Upper lobe of left lung (tissue), 6 donors: ENCODE measurements around the gene SAMD4A. TPM values are rescaled to one million over a fixed set of nuclear protein-coding genes. Genes with fewer than 3 reads are reported as not detected.

Experiments used
- ATAC-seq, 2 donors: fragments of 200-7000 bp; cut with Tn5 transposase; one replicate each; pipeline ENCODE4 v1.9.1; 2022; ENCODE audit warnings: mild to moderate bottlenecking in 2 of 2, moderate library complexity in 2 of 2; ENCODE audit not compliant: low FRiP score in 2 of 2
- DNase-seq, 2 donors: peaks; one replicate each; pipeline ENCODE4 v3.0.0-alpha.2; 2019 to 2020
- H3K27ac ChIP-seq, 4 donors: fragments of 200-600 bp; sonication (generic); one replicate each; pipeline ENCODE4 v1.5.1; 2016 to 2019
- H3K27me3 ChIP-seq, 4 donors: fragments of 200-600 bp; sonication (generic); one replicate each; pipeline ENCODE4 v1.5.1; 2017 to 2019
- H3K36me3 ChIP-seq, 4 donors: fragments of 200-600 bp; sonication (generic); one replicate each; pipeline ENCODE4 v1.5.1; 2016 to 2019
- H3K4me1 ChIP-seq, 4 donors: fragments of 200-600 bp; sonication (generic); one replicate each; pipeline ENCODE4 v1.5.1; 2018 to 2019
- H3K4me3 ChIP-seq, 4 donors: fragments of 200-600 bp; sonication (generic); one replicate each; pipeline ENCODE4 v1.5.1; 2017 to 2019; ENCODE audit warnings: mild to moderate bottlenecking in 2 of 4, moderate library complexity in 1 of 4
- H3K9me3 ChIP-seq, 4 donors: fragments of 200-600 bp; sonication (generic); one replicate each; pipeline ENCODE4 v1.5.1; 2018 to 2019
- CTCF ChIP-seq, 6 experiments: fragments of 450-650 bp in 4 of 6; fragments of 200-600 bp in 2 of 6; sonication (generic) in 2 of 6; IDR thresholded peaks; one replicate each; pipeline ENCODE4 v1.5.1; 2016 to 2019; ENCODE audit warnings: antibody characterized with exemption in 6 of 6
- EP300 ChIP-seq, 4 donors: sonication (generic); formaldehyde crosslinking; IDR thresholded peaks; one replicate each; pipeline ENCODE4 v1.5.1; 2017; ENCODE audit warnings: antibody characterized with exemption in 4 of 4, control low read depth in 2 of 4
- POLR2A ChIP-seq, 4 donors: fragments of 450-650 bp; IDR thresholded peaks; one replicate each; pipeline ENCODE4 v1.5.1; 2016 to 2017; ENCODE audit warnings: antibody characterized with exemption in 4 of 4, mild to moderate bottlenecking in 2 of 4
- POLR2AphosphoS5 ChIP-seq, 2 donors: sonication (generic); formaldehyde crosslinking; IDR thresholded peaks; one replicate each; pipeline ENCODE4 v1.5.1; 2017; ENCODE audit warnings: antibody characterized with exemption in 2 of 2
- whole genome bisulfite sequencing, 2 donors: methylation state at CpG; one replicate each; pipeline ENCODE4 v1.1.5; 2017 to 2018; 5-methylcytosine and 5-hydroxymethylcytosine counted together
- total RNA-seq, 6 donors: library from RNA; depleted of rRNA in 4 of 6; stranded (reverse); fragments of >200 nt in 4 of 6; gene quantifications; one replicate each; pipeline versions ENCODE4 v1.1.0 to v1.2.1, GENCODE V29; 2016 to 2021
- donor health status: DM: no; HTN: no; CAD: no; lungs with moderate emphysema.
- donor health status: DM: no; HTN: yes; CAD: no; lungs with severe emphysema.

SAMD4A gene
- total RNA-seq, 6 donors from 2014 or later = 26.0 to 68.3 (median 37.0) TPM

DNA sequence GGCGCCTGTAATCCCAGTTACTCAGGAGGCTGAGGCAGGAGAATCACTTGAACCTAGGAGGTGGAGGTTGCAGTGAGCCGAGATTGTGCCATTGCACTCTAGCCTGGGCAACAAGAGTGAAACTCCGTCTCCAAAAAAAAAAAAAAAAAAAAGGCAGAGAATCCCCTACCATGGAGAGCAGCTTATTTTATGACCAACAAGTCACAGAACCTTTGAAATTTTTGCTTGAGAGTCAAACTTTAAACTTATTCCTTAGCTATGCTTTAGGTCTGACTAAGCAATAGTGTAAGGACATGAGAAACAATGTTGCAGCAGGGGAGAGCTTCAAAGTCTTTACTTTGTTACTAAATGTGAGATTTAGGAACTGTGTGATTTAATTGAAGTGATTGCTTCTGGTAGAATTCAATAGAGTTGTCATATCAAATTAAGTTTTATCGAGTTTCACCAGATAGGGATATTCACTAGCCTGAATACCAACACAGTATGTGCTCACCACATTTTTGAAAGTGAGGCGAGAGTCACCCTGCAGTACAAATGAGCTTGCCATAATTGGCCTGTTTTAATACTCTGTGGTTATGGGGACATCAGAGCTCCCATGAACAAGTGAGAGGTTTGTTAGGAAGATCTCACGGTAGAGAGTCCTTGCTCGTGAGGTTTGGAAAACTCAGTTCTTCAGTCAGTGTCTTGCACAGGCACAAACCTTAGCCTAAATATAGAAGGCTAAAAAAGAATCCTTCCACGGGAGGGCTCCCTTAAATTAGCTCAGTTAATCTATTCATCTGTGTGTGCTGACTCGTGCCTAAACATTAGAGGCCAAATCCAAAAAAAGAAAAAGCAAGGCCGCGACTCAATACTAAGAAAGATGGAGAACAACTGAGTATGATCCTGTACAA, 108.6 kb downstream of the SAMD4A start:
- Histone ChIP-seq H3K9me3 (no peaks in the 10 kb centered on the region), H3K27me3 (no peaks in the 10 kb centered on the region), H3K4me1 (peaks cover 0 to 10% (median 2%) of the 10 kb centered on the region in 4 donors), H3K27ac (no peak overlapping the region), H3K36me3 (no peaks in the 10 kb centered on the region), H3K4me3 (no peak overlapping the region)
- WGBS, 2 donors = 90 to 92% methylated on average over 11 of the region's 11 CpGs
- TF ChIP-seq CTCF (IDR thresholded peaks at IDR 0.05) (no peak), POLR2A (IDR thresholded peaks at IDR 0.05) (no peak), POLR2AphosphoS5 (IDR thresholded peaks at IDR 0.05) (no peak), EP300 (IDR thresholded peaks at IDR 0.05) (no peak)
- DNase-seq = no peak
- ATAC-seq = no peak

DNA sequence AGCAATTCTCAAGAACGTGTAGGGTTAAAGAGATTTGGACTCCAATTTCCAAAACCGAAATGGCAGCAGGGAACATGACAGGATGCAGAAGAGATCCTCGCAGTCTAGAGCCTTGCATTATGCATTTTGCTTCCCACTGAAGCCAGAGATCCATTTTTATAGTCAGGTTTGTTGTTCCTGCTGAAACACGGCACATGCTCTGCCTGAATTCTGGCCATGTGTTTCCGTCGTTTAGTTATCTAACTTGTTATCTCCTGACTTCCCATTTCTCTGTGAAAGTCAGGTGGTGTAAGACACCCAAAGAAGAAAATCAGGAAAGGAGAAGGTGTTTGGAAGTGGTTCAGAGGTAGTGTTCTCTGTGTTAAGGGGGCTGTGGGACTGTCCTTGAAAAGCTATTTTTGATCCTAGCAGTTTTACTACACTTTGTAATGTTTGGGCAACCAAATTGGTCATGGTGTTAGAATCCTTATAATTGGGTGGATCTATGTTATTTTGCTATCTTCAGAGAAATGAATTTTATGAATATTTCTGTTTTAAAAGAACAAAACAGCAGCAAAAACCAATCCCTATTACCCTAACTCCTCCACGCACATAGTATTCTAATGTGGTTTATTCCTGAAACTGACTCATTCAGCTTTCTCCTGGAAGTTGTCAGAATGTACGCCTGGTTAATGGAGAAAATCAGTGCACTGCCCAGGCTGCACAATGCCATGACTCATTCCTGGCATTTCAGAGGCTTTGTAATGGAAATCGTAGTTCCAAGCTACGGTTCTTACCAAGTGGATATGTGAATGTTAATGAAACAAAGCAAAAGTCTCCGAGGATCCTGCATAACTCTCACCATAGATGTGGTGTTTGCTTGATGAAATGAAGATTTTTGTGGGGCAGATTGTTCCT, 110.1 kb downstream of the SAMD4A start:
- H3K27ac ChIP-seq = no peak overlapping the region
- H3K4me3 ChIP-seq = no peak overlapping the region
- no peaks in the 10 kb centered on the region for H3K9me3 ChIP-seq
- peaks cover 0 to 10% (median 2%) of the 10 kb centered on the region in 4 donors for H3K4me1 ChIP-seq
- ATAC-seq (peak; percentile 8 to 89), DNase-seq (no peak)
- TF ChIP-seq EP300 (IDR thresholded peaks at IDR 0.05) = peak in 1 of 4 donors; percentile 18
- TF ChIP-seq POLR2A (IDR thresholded peaks at IDR 0.05) = no peak
- no peak for TF ChIP-seq CTCF (IDR thresholded peaks at IDR 0.05)
- 61 to 67% methylated on average over 11 of the region's 11 CpGs for WGBS, 2 donors
- no peaks in the 10 kb centered on the region for H3K27me3 ChIP-seq
- no peaks in the 10 kb centered on the region for H3K36me3 ChIP-seq

- DNase-seq = no peak
- ATAC-seq = peak in 1 of 2 donors; percentile 48
- WGBS, 2 donors = 90 to 93% methylated on average over 6 of the region's 6 CpGs
Observed at GRCh38 chr14:54680651-54681050, 113.7 kb downstream of the SAMD4A start.

DNA sequence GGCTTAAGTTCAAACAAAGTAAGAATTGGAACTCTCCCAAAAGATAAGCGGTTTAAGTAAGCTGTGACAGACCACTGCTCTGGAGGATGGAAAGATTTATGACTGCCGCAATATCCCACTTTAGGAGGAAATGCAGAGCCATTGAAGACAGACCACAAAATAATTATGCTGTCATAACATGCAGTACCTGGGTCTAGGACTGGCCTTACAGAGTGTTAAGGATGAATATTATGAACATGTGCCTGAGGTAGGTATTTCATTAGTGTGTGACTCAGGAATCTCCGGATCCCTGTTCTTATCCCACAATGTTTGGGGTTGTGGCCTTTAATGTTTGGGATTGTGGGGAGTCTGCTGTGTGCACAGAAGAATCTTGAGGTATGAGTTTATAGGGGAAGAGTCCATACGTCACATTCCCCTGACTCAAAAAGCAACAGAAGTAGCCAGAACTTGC, 114.9 kb downstream of the SAMD4A start:
- H3K27me3 ChIP-seq = no peaks in the 10 kb centered on the region
- H3K36me3 ChIP-seq = no peaks in the 10 kb centered on the region
- no peak for ATAC-seq
- H3K4me3 ChIP-seq = no peak overlapping the region
- no peak overlapping the region for H3K27ac ChIP-seq
- peaks cover 14 to 23% (median 21%) of the 10 kb centered on the region in 4 donors for H3K4me1 ChIP-seq
- H3K9me3 ChIP-seq = no peaks in the 10 kb centered on the region
- no peak for DNase-seq
- TF ChIP-seq POLR2A (IDR thresholded peaks at IDR 0.05) (no peak), POLR2AphosphoS5 (IDR thresholded peaks at IDR 0.05) (no peak), EP300 (IDR thresholded peaks at IDR 0.05) (no peak), CTCF (IDR thresholded peaks at IDR 0.05) (no peak)
- WGBS, 2 donors = 74 to 75% methylated on average over 4 of the region's 4 CpGs

More at GRCh38 chr14:54680651-54681050, 113.7 kb downstream of the SAMD4A start:
- Histone ChIP-seq H3K4me1 (peaks cover 14 to 20% (median 19%) of the 10 kb centered on the region in 4 donors), H3K4me3 (no peak overlapping the region), H3K27me3 (no peaks in the 10 kb centered on the region), H3K9me3 (no peaks in the 10 kb centered on the region), H3K27ac (no peak overlapping the region), H3K36me3 (no peaks in the 10 kb centered on the region)
- TF ChIP-seq EP300 (IDR thresholded peaks at IDR 0.05) (no peak), POLR2AphosphoS5 (IDR thresholded peaks at IDR 0.05) (no peak)

DNA sequence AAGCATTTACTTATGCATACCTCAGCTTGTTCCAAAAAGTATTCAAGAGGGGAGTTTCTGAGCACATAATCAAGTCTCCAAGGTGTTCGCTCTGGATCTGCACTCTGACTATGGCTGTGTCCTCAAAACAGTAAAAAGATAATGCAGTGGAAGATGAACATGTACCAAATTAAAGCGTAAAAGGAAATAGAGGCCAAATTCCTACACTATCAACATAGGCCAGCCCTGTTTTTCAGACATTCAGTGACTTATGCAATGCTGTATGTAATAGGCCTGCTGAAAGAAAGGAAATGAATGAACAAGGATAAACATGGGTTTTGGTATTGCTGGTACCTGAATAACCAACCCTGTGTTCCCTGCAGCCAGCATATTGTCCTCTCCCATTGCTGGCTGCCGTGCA, 115.7 kb downstream of the SAMD4A start:
- Histone ChIP-seq H3K4me3 (no peak overlapping the region), H3K4me1 (peaks cover 14 to 25% (median 19%) of the 10 kb centered on the region in 4 donors), H3K27me3 (no peaks in the 10 kb centered on the region), H3K36me3 (no peaks in the 10 kb centered on the region), H3K27ac (no peak overlapping the region), H3K9me3 (no peaks in the 10 kb centered on the region)
- TF ChIP-seq POLR2A (IDR thresholded peaks at IDR 0.05) = no peak
- no peak for TF ChIP-seq POLR2AphosphoS5 (IDR thresholded peaks at IDR 0.05)
- no peak for TF ChIP-seq CTCF (IDR thresholded peaks at IDR 0.05)
- no peak for TF ChIP-seq EP300 (IDR thresholded peaks at IDR 0.05)
- no peak for ATAC-seq
- DNase-seq = no peak
- 88 to 90% methylated on average over 3 of the region's 3 CpGs for WGBS, 2 donors
